T-cell (primary cell): Measurements from ENCODE around the gene MTARC2. TPM values are rescaled to one million over a fixed set of nuclear protein-coding genes. Genes with fewer than 3 reads are reported as not detected.
"Not testable (repeated sequence)": the region's sequence is repeated elsewhere in the genome, so short reads cannot be mapped to it uniquely, and the experiment has no call there.

Experiments
- ATAC-seq, 4 experiments: fragments of 200-7000 bp in 3 of 4; fragments of 150-1000 bp in 1 of 4; cut with Tn5 transposase; replicated peaks in 1 of 4; 1 replicate in 3 of 4; 2 replicates in 1 of 4; pipeline ENCODE4 v1.10.0; 2021; ENCODE audit warnings: moderate library complexity in 3 of 4, mild to moderate bottlenecking in 2 of 4, moderate number of reproducible peaks in 1 of 4
- CTCF ChIA-PET, 2 donors: fragments of 300-600 bp; sonication (Branson Sonifier 250); formaldehyde crosslinking; loops; one replicate each; lab custom pipeline; 2022; ENCODE audit warnings: antibody characterized with exemption in 2 of 2; lab: Charles Lee
- POLR2A ChIA-PET, 2 donors: fragments of 300-600 bp; sonication (Branson Sonifier 250); formaldehyde crosslinking; loops; one replicate each; lab custom pipeline; 2022; ENCODE audit warnings: antibody characterized with exemption in 2 of 2; lab: Charles Lee
- DNase-seq, 35 experiments: peaks; one replicate each; pipeline versions ENCODE4 v3.0.0 to v3.0.0-alpha.2; 2013 to 2023
- H3K27ac ChIP-seq: one replicate; pipeline ENCODE4 v1.5.1; 2013; ENCODE audit warnings: low read length
- H3K27me3 ChIP-seq, 2 experiments: replicated peaks in 1 of 2; 1 replicate in 1 of 2; 2 replicates in 1 of 2; pipeline versions ENCODE4 v1.6.1 to v1.7.0; 2013; ENCODE audit warnings: low read length in 1 of 2, mixed read lengths in 1 of 2; ENCODE audit not compliant: control insufficient read depth in 2 of 2, insufficient read depth in 2 of 2; ENCODE audit errors: extremely low read depth in 1 of 2
- H3K36me3 ChIP-seq, 2 donors: 1 replicate in 1 of 2; 2 replicates in 1 of 2; pipeline versions ENCODE4 v1.6.1 to v1.7.0; 2013; ENCODE audit warnings: low read length in 1 of 2; ENCODE audit not compliant: control insufficient read depth in 2 of 2, insufficient read depth in 1 of 2; ENCODE audit errors: extremely low read depth in 1 of 2
- H3K4me1 ChIP-seq, 2 experiments: 1 replicate in 1 of 2; 2 replicates in 1 of 2; pipeline versions ENCODE4 v1.6.1 to v1.7.0; 2013; ENCODE audit warnings: low read length in 2 of 2, mixed read lengths in 1 of 2; ENCODE audit not compliant: insufficient read depth in 2 of 2, control insufficient read depth in 1 of 2; ENCODE audit errors: extremely low read depth in 1 of 2
- H3K4me3 ChIP-seq, 2 donors: 1 replicate in 1 of 2; 2 replicates in 1 of 2; pipeline versions ENCODE4 v1.5.1 to v1.7.0; 2013; ENCODE audit warnings: mild to moderate bottlenecking in 2 of 2, low read length in 1 of 2, moderate library complexity in 1 of 2; ENCODE audit not compliant: control insufficient read depth in 1 of 2; ENCODE audit errors: extremely low read depth in 1 of 2
- H3K9me3 ChIP-seq: 2 replicates; pipeline ENCODE4 v1.7.0; 2013
- H3K27ac Mint-ChIP-seq, 2 donors: one replicate each; pipeline ENCODE4 v1.8.0; 2020 to 2021; ENCODE audit warnings: mild to moderate bottlenecking in 2 of 2, mixed read lengths in 2 of 2
- H3K27me3 Mint-ChIP-seq, 2 donors: one replicate each; pipeline ENCODE4 v1.8.0; 2021 to 2022; ENCODE audit warnings: mixed read lengths in 2 of 2
- H3K36me3 Mint-ChIP-seq: one replicate; pipeline ENCODE4 v1.8.0; 2021; ENCODE audit warnings: mixed read lengths
- H3K4me1 Mint-ChIP-seq, 3 donors: one replicate each; pipeline ENCODE4 v1.8.0; 2020 to 2022; ENCODE audit warnings: mixed read lengths in 3 of 3, mild to moderate bottlenecking in 1 of 3
- H3K4me3 Mint-ChIP-seq, 3 donors: one replicate each; pipeline ENCODE4 v1.8.0; 2020 to 2022; ENCODE audit warnings: mild to moderate bottlenecking in 3 of 3, mixed read lengths in 3 of 3, moderate library complexity in 3 of 3
- H3K9me3 Mint-ChIP-seq, 3 donors: one replicate each; pipeline ENCODE4 v1.8.0; 2020 to 2022; ENCODE audit warnings: mixed read lengths in 3 of 3
- WGBS: methylation state at CpG from one replicate; pipeline ENCODE4 v1.1.5; 2013; ENCODE audit warnings: missing lambda C conversion rate; ENCODE audit not compliant: insufficient coverage; 5-methylcytosine and 5-hydroxymethylcytosine counted together
- total RNA-seq, 35 experiments: library from RNA in 6 of 35; stranded (reverse) in 6 of 35; fragments of 120-200 nt in 1 of 35; gene quantifications; one replicate each; pipeline versions ENCODE4 v1.2.1 to v1.2.4 and lab custom pipeline; 2013 to 2026

The MTARC2 gene
- total RNA-seq, 5 donors from 2014 or later (not counting 1 experiment from before 2014, with no cell fraction given): 0.33 to 0.47 (median 0.41) TPM; not detected in 2

DNA sequence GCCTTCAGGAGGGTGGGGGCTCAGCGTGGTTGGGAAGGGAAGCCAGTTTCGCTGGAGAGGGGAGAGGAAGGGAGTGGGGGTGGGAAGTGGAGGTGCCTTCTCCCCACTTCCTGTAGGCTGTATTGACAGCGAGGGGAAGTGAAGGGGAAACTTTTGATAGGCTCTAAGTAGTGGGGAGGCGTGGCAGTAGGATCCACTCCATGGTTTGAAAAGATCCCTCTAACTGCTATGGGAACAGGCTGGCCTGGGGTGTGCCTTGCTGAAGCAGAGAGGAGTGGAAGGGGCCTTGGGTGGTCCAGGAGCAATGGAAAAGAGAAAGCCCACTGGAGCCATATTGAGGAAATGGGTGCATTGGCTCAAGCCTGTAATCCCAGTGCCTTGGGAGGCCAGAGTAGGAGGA, 37.8 kb upstream of the MTARC2 start:
- Histone ChIP-seq H3K36me3 (no peaks in the 10 kb centered on the region), H3K27ac (no peak overlapping the region), H3K27me3 (peaks cover 0 to 16% of the 10 kb centered on the region in 2 experiments), H3K9me3 (no peaks in the 10 kb centered on the region), H3K4me1 (no peaks in the 10 kb centered on the region), H3K4me3 (no peak overlapping the region)
- DNase-seq (no peak), ATAC-seq (peak in 1 of 4 experiments; percentile 26)
- Mint-ChIP-seq H3K36me3 (no peaks in the 10 kb centered on the region), H3K4me1 (peaks cover 0 to 5% (median 2%) of the 10 kb centered on the region in 3 donors), H3K27me3 (peaks cover 0 to 2% of the 10 kb centered on the region in 2 donors), H3K4me3 (no peak overlapping the region), H3K27ac (no peak overlapping the region), H3K9me3 (peaks cover 0 to under 1% (median 0%) of the 10 kb centered on the region in 3 donors)
- ChIA-PET POLR2A (no interaction called here), CTCF (interaction anchor here in 1 of 2 donors (1.1 kb wide), 1 partner anchor 17 kb away, joined by 3 read pairs; no protein-coding TSS in a partner anchor)
- WGBS: 56% methylated on average over 4 of the region's 4 CpGs

DNA sequence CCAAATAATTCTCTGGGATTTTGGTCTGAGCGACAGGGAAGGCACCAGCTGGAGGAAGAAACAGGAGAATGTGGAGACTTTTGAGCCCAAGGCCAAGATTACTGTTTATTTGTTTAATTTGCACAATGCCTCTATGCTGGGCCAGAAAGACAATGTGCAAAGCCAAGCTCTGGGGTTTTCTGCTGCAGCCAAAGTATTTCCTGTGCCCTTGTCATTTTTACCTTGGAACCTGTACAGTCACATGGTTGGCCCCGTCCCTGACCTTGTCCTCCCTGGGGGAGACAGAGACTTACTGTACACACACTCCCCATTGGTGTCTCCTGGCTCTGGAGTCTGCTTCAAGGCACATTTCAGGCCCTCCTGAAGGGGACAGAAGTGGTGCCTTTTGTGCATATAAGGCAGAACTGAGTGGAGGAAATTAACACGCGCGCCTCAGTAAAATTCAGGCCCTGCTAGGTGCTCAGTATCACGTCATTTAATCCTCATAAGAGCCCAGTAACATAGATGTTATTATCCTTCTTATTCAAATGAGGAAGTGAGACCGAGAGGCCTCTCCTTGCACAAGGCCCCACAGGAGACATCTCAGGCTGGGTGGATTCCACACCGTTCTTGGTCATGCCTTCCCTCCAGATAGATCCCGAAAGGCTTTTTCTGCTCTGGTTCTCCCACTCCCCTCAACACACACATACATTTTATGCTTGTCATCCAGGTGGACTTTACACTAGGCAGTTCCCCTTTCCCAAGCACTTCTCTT, 36.9 kb upstream of the MTARC2 start:
- no peak overlapping the region for H3K4me3 ChIP-seq
- H3K9me3 Mint-ChIP-seq: peaks cover 0 to 8% (median 4%) of the 10 kb centered on the region in 3 donors
- ATAC-seq (no peak), DNase-seq (no peak)
- no peaks in the 10 kb centered on the region for H3K4me1 ChIP-seq
- H3K36me3 ChIP-seq: no peaks in the 10 kb centered on the region
- no peaks in the 10 kb centered on the region for H3K9me3 ChIP-seq
- H3K27me3 Mint-ChIP-seq: peaks cover 0 to 2% of the 10 kb centered on the region in 2 donors
- POLR2A ChIA-PET: no interaction called here
- H3K4me1 Mint-ChIP-seq: peaks cover 0 to 5% (median 2%) of the 10 kb centered on the region in 3 donors
- no peak overlapping the region for H3K27ac Mint-ChIP-seq
- H3K27me3 ChIP-seq: peaks cover 0 to 10% of the 10 kb centered on the region in 2 experiments
- H3K4me3 Mint-ChIP-seq: no peak overlapping the region
- no peaks in the 10 kb centered on the region for H3K36me3 Mint-ChIP-seq
- 77% methylated on average over 4 of the region's 9 CpGs for WGBS
- no peak overlapping the region for H3K27ac ChIP-seq
- CTCF ChIA-PET: interaction anchor here in 1 of 2 donors (1.1 kb wide), 1 partner anchor 18 kb away, joined by 3 read pairs; no protein-coding TSS in a partner anchor

- ATAC-seq, DNase-seq, CTCF ChIA-PET, H3K4me1 ChIP-seq, H3K4me1 Mint-ChIP-seq, POLR2A ChIA-PET, H3K36me3 ChIP-seq, H3K36me3 Mint-ChIP-seq, H3K27me3 ChIP-seq, H3K4me3 ChIP-seq, H3K27ac ChIP-seq, H3K4me3 Mint-ChIP-seq, H3K9me3 Mint-ChIP-seq, H3K9me3 ChIP-seq, H3K27ac Mint-ChIP-seq: not testable (repeated sequence)
- peaks cover 9 to 24% of the 10 kb centered on the region in 2 donors for H3K27me3 Mint-ChIP-seq
- 92% methylated on average over 3 of the region's 5 CpGs for WGBS
Observed at GRCh38 chr1:220715986-220716385, 32.1 kb upstream of the MTARC2 start.

- Mint-ChIP-seq H3K27me3 (peaks cover 9 to 24% of the 10 kb centered on the region in 2 donors), H3K4me1 (no peaks in the 10 kb centered on the region), H3K9me3 (peaks cover 0 to 8% (median 4%) of the 10 kb centered on the region in 3 donors), H3K27ac (no peak overlapping the region), H3K4me3 (no peak overlapping the region), H3K36me3 (no peaks in the 10 kb centered on the region)
- H3K36me3 ChIP-seq: no peaks in the 10 kb centered on the region
- no peak overlapping the region for H3K4me3 ChIP-seq
- CTCF ChIA-PET: interaction anchor here in 1 of 2 donors (1.4 kb wide), 1 partner anchor 15 kb away, joined by 3 read pairs; no protein-coding TSS in a partner anchor
- peaks cover 0 to 7% of the 10 kb centered on the region in 2 experiments for H3K27me3 ChIP-seq
- DNase-seq (no peak), ATAC-seq (no peak)
- no peaks in the 10 kb centered on the region for H3K4me1 ChIP-seq
- no peak overlapping the region for H3K27ac ChIP-seq
- POLR2A ChIA-PET: no interaction called here
- 88% methylated on average over 18 of the region's 20 CpGs for WGBS
- H3K9me3 ChIP-seq: no peaks in the 10 kb centered on the region
Observed at GRCh38 chr1:220717800-220718640, 30.1 kb upstream of the MTARC2 start.

GRCh38 chr1:220721266-220721665, 26.9 kb upstream of the MTARC2 start:
- CTCF ChIA-PET: interaction anchor here in 1 of 2 donors (1.5 kb wide), 1 partner anchor 12 kb away, joined by 8 read pairs; no protein-coding TSS in a partner anchor
- ATAC-seq, H3K36me3 ChIP-seq, DNase-seq, H3K27ac ChIP-seq, POLR2A ChIA-PET, H3K4me1 Mint-ChIP-seq, H3K9me3 Mint-ChIP-seq, H3K4me3 ChIP-seq, H3K9me3 ChIP-seq, H3K4me1 ChIP-seq, H3K36me3 Mint-ChIP-seq, H3K27ac Mint-ChIP-seq, H3K27me3 ChIP-seq, H3K4me3 Mint-ChIP-seq: not testable (repeated sequence)
- WGBS: 33% methylated on average over 1 of the region's 7 CpGs
- H3K27me3 Mint-ChIP-seq: peaks cover 14 to 22% of the 10 kb centered on the region in 2 donors

DNA sequence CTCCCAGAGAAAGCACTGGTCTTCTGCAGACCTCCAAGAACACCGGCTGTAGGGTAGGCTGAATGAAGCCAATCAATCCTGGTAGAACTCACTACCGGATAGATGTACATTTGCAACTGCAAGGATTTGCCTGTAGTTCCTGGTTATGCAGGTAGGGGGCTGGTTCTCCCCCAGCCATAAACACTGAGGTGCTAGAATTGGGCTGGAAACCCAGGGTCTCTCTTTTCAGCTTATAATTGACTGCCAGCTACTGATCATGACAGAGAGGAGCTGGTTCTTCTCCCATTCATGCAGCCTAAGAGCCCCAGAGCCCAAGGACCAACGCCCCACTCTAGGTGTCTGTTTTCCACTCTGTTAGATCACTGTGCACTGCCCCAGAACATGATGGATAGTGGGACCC, 21.5 kb upstream of the MTARC2 start:
- CTCF ChIA-PET: no interaction called here

More for the DNA sequence above, 21.5 kb upstream of the MTARC2 start:
- Mint-ChIP-seq H3K4me3 (no peak overlapping the region), H3K27me3 (peaks cover 0 to 6% of the 10 kb centered on the region in 2 donors), H3K9me3 (no peaks in the 10 kb centered on the region), H3K36me3 (no peaks in the 10 kb centered on the region), H3K27ac (no peak overlapping the region), H3K4me1 (no peaks in the 10 kb centered on the region)
- Histone ChIP-seq H3K27ac (no peak overlapping the region), H3K36me3 (no peaks in the 10 kb centered on the region), H3K9me3 (no peaks in the 10 kb centered on the region), H3K4me1 (no peaks in the 10 kb centered on the region), H3K4me3 (no peak overlapping the region), H3K27me3 (no peaks in the 10 kb centered on the region)
- POLR2A ChIA-PET: no interaction called here
- ATAC-seq: no peak
- no peak for DNase-seq
- WGBS: 96% methylated on average over 3 of the region's 3 CpGs
